ENCODE results near the gene LHX2.

Gene LHX2

GRCh38 chr9:124066783-124067577, 55.4 kb downstream of the LHX2 start:
- H3K36me3 ChIP-seq (ENCODE audit: control insufficient read depth, insufficient read depth, low read length), result no peaks in the 10 kb centered on the region
- H3K27me3 ChIP-seq (ENCODE audit: control insufficient read depth, insufficient read depth, low read length), result no peaks in the 10 kb centered on the region
- no peaks in the 10 kb centered on the region for H3K9me3 ChIP-seq (ENCODE audit: control insufficient read depth, insufficient read depth, low read length)
- no peak overlapping the region for H3K9ac ChIP-seq (ENCODE audit: low read depth, low read length)
- H3K4me3 ChIP-seq (ENCODE audit: low read depth, low read length), result no peak overlapping the region
- no peaks in the 10 kb centered on the region for H3K4me1 ChIP-seq (ENCODE audit: control insufficient read depth, insufficient read depth, low read length)

- H3K27me3 ChIP-seq (ENCODE audit: control insufficient read depth, insufficient read depth, low read length), result no peaks in the 10 kb centered on the region
- H3K4me1 ChIP-seq (ENCODE audit: control insufficient read depth, insufficient read depth, low read length), result no peaks in the 10 kb centered on the region
- H3K9me3 ChIP-seq (ENCODE audit: control insufficient read depth, insufficient read depth, low read length), result no peaks in the 10 kb centered on the region
- H3K4me3 ChIP-seq (ENCODE audit: low read depth, low read length), result no peak overlapping the region
- H3K9ac ChIP-seq (ENCODE audit: low read depth, low read length), result no peak overlapping the region
- no peaks in the 10 kb centered on the region for H3K36me3 ChIP-seq (ENCODE audit: control insufficient read depth, insufficient read depth, low read length)
These were observed 56.7 kb downstream of the LHX2 start for GRCh38 chr9:124068251-124068650.

- H3K9ac ChIP-seq (ENCODE audit: low read depth, low read length), result no peak overlapping the region
- no peaks in the 10 kb centered on the region for H3K4me1 ChIP-seq (ENCODE audit: control insufficient read depth, insufficient read depth, low read length)
- H3K4me3 ChIP-seq (ENCODE audit: low read depth, low read length), result no peak overlapping the region
- H3K36me3 ChIP-seq (ENCODE audit: control insufficient read depth, insufficient read depth, low read length), result no peaks in the 10 kb centered on the region
- no peaks in the 10 kb centered on the region for H3K9me3 ChIP-seq (ENCODE audit: control insufficient read depth, insufficient read depth, low read length)
- H3K27me3 ChIP-seq (ENCODE audit: control insufficient read depth, insufficient read depth, low read length), result no peaks in the 10 kb centered on the region
These were observed 63.2 kb downstream of the LHX2 start for GRCh38 chr9:124074746-124075145.

- Histone ChIP-seq H3K27me3 (ENCODE audit: control insufficient read depth, insufficient read depth, low read length) (no peaks in the 10 kb centered on the region), H3K4me1 (ENCODE audit: control insufficient read depth, insufficient read depth, low read length) (no peaks in the 10 kb centered on the region), H3K9ac (ENCODE audit: low read depth, low read length) (no peak overlapping the region), H3K4me3 (ENCODE audit: low read depth, low read length) (no peak overlapping the region), H3K36me3 (ENCODE audit: control insufficient read depth, insufficient read depth, low read length) (no peaks in the 10 kb centered on the region), H3K9me3 (ENCODE audit: control insufficient read depth, insufficient read depth, low read length) (no peaks in the 10 kb centered on the region)
These were observed 64.2 kb downstream of the LHX2 start for GRCh38 chr9:124075761-124076160.

GRCh38 chr9:124077915-124078572, 66.5 kb downstream of the LHX2 start:
- Histone ChIP-seq H3K36me3 (ENCODE audit: control insufficient read depth, insufficient read depth, low read length) (no peaks in the 10 kb centered on the region), H3K4me1 (ENCODE audit: control insufficient read depth, insufficient read depth, low read length) (no peaks in the 10 kb centered on the region), H3K27me3 (ENCODE audit: control insufficient read depth, insufficient read depth, low read length) (no peaks in the 10 kb centered on the region), H3K9ac (ENCODE audit: low read depth, low read length) (no peak overlapping the region), H3K9me3 (ENCODE audit: control insufficient read depth, insufficient read depth, low read length) (no peaks in the 10 kb centered on the region), H3K4me3 (ENCODE audit: low read depth, low read length) (no peak overlapping the region)

GRCh38 chr9:124078641-124079040, 67.1 kb downstream of the LHX2 start:
- H3K4me3 ChIP-seq (ENCODE audit: low read depth, low read length), result no peak overlapping the region
- no peaks in the 10 kb centered on the region for H3K27me3 ChIP-seq (ENCODE audit: control insufficient read depth, insufficient read depth, low read length)
- no peaks in the 10 kb centered on the region for H3K4me1 ChIP-seq (ENCODE audit: control insufficient read depth, insufficient read depth, low read length)
- H3K36me3 ChIP-seq (ENCODE audit: control insufficient read depth, insufficient read depth, low read length), result no peaks in the 10 kb centered on the region
- no peak overlapping the region for H3K9ac ChIP-seq (ENCODE audit: low read depth, low read length)
- H3K9me3 ChIP-seq (ENCODE audit: control insufficient read depth, insufficient read depth, low read length), result no peaks in the 10 kb centered on the region

- Histone ChIP-seq H3K36me3 (ENCODE audit: control insufficient read depth, insufficient read depth, low read length) (no peaks in the 10 kb centered on the region), H3K9me3 (ENCODE audit: control insufficient read depth, insufficient read depth, low read length) (no peaks in the 10 kb centered on the region), H3K9ac (ENCODE audit: low read depth, low read length) (no peak overlapping the region), H3K4me1 (ENCODE audit: control insufficient read depth, insufficient read depth, low read length) (no peaks in the 10 kb centered on the region), H3K4me3 (ENCODE audit: low read depth, low read length) (no peak overlapping the region), H3K27me3 (ENCODE audit: control insufficient read depth, insufficient read depth, low read length) (no peaks in the 10 kb centered on the region)
These were observed 67.8 kb downstream of the LHX2 start for GRCh38 chr9:124079176-124079925.

GRCh38 chr9:124082622-124083021, 71.1 kb downstream of the LHX2 start:
- no peak overlapping the region for H3K9ac ChIP-seq (ENCODE audit: low read depth, low read length)
- no peaks in the 10 kb centered on the region for H3K9me3 ChIP-seq (ENCODE audit: control insufficient read depth, insufficient read depth, low read length)
- H3K27me3 ChIP-seq (ENCODE audit: control insufficient read depth, insufficient read depth, low read length), result no peaks in the 10 kb centered on the region
- H3K36me3 ChIP-seq (ENCODE audit: control insufficient read depth, insufficient read depth, low read length), result no peaks in the 10 kb centered on the region
- H3K4me3 ChIP-seq (ENCODE audit: low read depth, low read length), result no peak overlapping the region
- no peaks in the 10 kb centered on the region for H3K4me1 ChIP-seq (ENCODE audit: control insufficient read depth, insufficient read depth, low read length)

All from iPS-15b (cell line).